NCI-H446 (cell line): ENCODE data around the gene SIGLEC10.
"Not testable (repeated sequence)": the region's sequence is repeated elsewhere in the genome, so short reads cannot be mapped to it uniquely, and the experiment has no call there.

Experiments
- DNase-seq, 2 experiments: peaks; one replicate each; lab custom pipeline; 2025; lab: John Stamatoyannopoulos, UW

The SIGLEC10 gene

GRCh38 chr19:51417107-51417809 lies at the start of gene SIGLEC10:
TSS of gene SIGLEC10 (minus strand) at chr19:51417642. CDS start at chr19:51417581, 61 bp downstream.
- DNase-seq = no peak

- DNase-seq = no peak
Measured at GRCh38 chr19:51466723-51467122, 49.3 kb upstream of the SIGLEC10 start.

GRCh38 chr19:51463976-51464581 lies 46.6 kb upstream of the SIGLEC10 start:
- DNase-seq = not testable (repeated sequence)

- no peak for DNase-seq
Measured at GRCh38 chr19:51462681-51463080, 45.2 kb upstream of the SIGLEC10 start.

- DNase-seq = no peak
Measured at GRCh38 chr19:51462276-51462675, 44.8 kb upstream of the SIGLEC10 start.

GRCh38 chr19:51461723-51462161 lies 44.3 kb upstream of the SIGLEC10 start:
- DNase-seq = no peak

- DNase-seq = peak in 1 of 2 experiments; percentile 47
Measured at GRCh38 chr19:51460164-51460992, 42.9 kb upstream of the SIGLEC10 start.

- no peak for DNase-seq
Measured at GRCh38 chr19:51458899-51459505, 41.6 kb upstream of the SIGLEC10 start.

- DNase-seq = no peak
Measured at GRCh38 chr19:51458051-51458645, 40.7 kb upstream of the SIGLEC10 start, which contains the start of gene SIGLEC8. TSS of gene SIGLEC8 (minus strand) at chr19:51458454. CDS start at chr19:51458387, 67 bp downstream.

- no peak for DNase-seq
Measured at GRCh38 chr19:51457351-51458013, 40.0 kb upstream of the SIGLEC10 start.

- no peak for DNase-seq
Measured at GRCh38 chr19:51456541-51457290, 39.3 kb upstream of the SIGLEC10 start.

GRCh38 chr19:51450730-51451307 lies 33.4 kb upstream of the SIGLEC10 start:
- DNase-seq = no peak

- DNase-seq = no peak
Measured at GRCh38 chr19:51448411-51449016, 31.1 kb upstream of the SIGLEC10 start.

GRCh38 chr19:51448011-51448410 lies 30.6 kb upstream of the SIGLEC10 start:
- DNase-seq = no peak

- DNase-seq = not testable (repeated sequence)
Measured at GRCh38 chr19:51447510-51447909, 30.1 kb upstream of the SIGLEC10 start.

- DNase-seq = no peak
Measured at GRCh38 chr19:51441410-51442390, 24.3 kb upstream of the SIGLEC10 start.

- no peak for DNase-seq
Measured at GRCh38 chr19:51440846-51441409, 23.5 kb upstream of the SIGLEC10 start.

- no peak for DNase-seq
Measured at GRCh38 chr19:51440052-51440451, 22.6 kb upstream of the SIGLEC10 start.
